ENCODE measurements around the gene ITPKB.

Gene ITPKB

DNA sequence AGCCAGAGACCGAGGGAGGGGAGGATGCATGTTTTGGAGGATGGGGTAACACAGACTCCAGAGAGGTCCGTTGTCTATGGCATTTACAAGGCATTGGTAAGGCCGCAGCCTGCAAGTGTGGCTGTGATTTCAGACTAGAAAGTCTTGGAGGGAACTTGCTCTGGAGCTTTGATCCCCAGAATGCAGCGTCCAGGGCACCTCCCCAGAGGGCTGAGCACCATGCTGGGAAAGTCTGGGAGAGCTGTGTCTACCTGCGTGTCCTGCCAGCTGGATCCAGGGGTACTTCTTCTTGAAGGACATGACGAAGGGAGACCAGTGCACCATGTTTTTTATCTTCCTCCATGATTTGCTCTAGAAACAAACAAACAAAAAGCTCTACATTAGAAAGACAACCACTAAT lies 90.7 kb downstream of the ITPKB start:
- no peak overlapping the region for H3K9ac ChIP-seq (ENCODE audit: low read depth, low read length)
- H3K79me2 ChIP-seq (ENCODE audit: insufficient read depth, low read length), result 0 out of 2 replicates have a peak, but pooled peaks cover 7% of the 10 kb centered on the region
- no peaks in the 10 kb centered on the region for H3K9me3 ChIP-seq (ENCODE audit: insufficient read depth, low read length, severe bottlenecking)
- H3K27ac ChIP-seq (ENCODE audit: low read length), result no peak overlapping the region
- TF ChIP-seq EZH2 (IDR thresholded peaks at IDR 0.05; ENCODE audit: borderline replicate concordance, low read depth, low read length, severe bottlenecking), result no peak
- TF ChIP-seq, protein P1, sequence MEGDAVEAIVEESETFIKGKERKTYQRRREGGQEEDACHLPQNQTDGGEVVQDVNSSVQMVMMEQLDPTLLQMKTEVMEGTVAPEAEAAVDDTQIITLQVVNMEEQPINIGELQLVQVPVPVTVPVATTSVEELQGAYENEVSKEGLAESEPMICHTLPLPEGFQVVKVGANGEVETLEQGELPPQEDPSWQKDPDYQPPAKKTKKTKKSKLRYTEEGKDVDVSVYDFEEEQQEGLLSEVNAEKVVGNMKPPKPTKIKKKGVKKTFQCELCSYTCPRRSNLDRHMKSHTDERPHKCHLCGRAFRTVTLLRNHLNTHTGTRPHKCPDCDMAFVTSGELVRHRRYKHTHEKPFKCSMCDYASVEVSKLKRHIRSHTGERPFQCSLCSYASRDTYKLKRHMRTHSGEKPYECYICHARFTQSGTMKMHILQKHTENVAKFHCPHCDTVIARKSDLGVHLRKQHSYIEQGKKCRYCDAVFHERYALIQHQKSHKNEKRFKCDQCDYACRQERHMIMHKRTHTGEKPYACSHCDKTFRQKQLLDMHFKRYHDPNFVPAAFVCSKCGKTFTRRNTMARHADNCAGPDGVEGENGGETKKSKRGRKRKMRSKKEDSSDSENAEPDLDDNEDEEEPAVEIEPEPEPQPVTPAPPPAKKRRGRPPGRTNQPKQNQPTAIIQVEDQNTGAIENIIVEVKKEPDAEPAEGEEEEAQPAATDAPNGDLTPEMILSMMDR (IDR thresholded peaks at IDR 0.05; ENCODE audit: borderline replicate concordance, extremely low read depth, low read length, poor library complexity, severe bottlenecking), result no peak
- H4K20me1 ChIP-seq (ENCODE audit: insufficient read depth, low read length), result peaks cover 30% of the 10 kb centered on the region
- no peaks in the 10 kb centered on the region for H3K27me3 ChIP-seq (ENCODE audit: insufficient read depth, low read length, poor library complexity)
- peaks cover 10% of the 10 kb centered on the region for H3K4me1 ChIP-seq (ENCODE audit: insufficient read depth, low read length)
- ATAC-seq (ENCODE audit: insufficient read depth, low read depth), result no peak
- no peak overlapping the region for H2AFZ ChIP-seq (ENCODE audit: low read depth, low read length)
- peaks cover 58% of the 10 kb centered on the region for H3K36me3 ChIP-seq (ENCODE audit: insufficient read depth, low read length)
- no peak overlapping the region for H3K4me3 ChIP-seq (ENCODE audit: low read depth in 1 of 2, low read length in 2 of 2)
- DNase-seq, result no peak
- H3K4me2 ChIP-seq (ENCODE audit: insufficient read depth, low read length), result no peak overlapping the region

DNA sequence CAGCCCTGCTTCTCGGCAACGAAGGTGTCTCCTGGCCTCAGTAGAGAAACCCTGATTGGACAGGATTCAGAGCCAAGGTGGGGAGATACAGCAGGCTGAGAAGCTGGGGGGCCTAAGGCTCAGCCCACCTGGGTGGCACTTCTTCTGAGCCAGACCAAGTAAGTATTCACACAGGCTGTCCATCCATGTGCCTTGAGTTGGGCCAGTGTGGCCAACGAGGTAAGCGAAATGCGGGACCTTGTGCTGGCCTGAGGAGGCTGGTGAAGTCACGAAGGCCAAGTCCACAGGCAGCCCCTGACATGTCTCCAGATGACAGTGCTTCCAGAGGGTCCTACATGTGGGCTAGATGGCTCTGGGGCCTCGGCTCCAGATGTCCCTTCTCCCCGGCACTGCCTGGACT lies 91.4 kb downstream of the ITPKB start:
- Histone ChIP-seq H3K4me2 (ENCODE audit: insufficient read depth, low read length) (no peak overlapping the region), H3K4me1 (ENCODE audit: insufficient read depth, low read length) (peaks cover 3% of the 10 kb centered on the region), H3K4me3 (ENCODE audit: low read depth in 1 of 2, low read length in 2 of 2) (no peak overlapping the region), H3K9ac (ENCODE audit: low read depth, low read length) (no peak overlapping the region), H2AFZ (ENCODE audit: low read depth, low read length) (no peak overlapping the region), H3K36me3 (ENCODE audit: insufficient read depth, low read length) (peaks cover 60% of the 10 kb centered on the region), H3K27ac (ENCODE audit: low read length) (no peak overlapping the region), H3K79me2 (ENCODE audit: insufficient read depth, low read length) (0 out of 2 replicates have a peak, but pooled peaks cover 7% of the 10 kb centered on the region), H4K20me1 (ENCODE audit: insufficient read depth, low read length) (peaks cover 24% of the 10 kb centered on the region), H3K9me3 (ENCODE audit: insufficient read depth, low read length, severe bottlenecking) (no peaks in the 10 kb centered on the region), H3K27me3 (ENCODE audit: insufficient read depth, low read length, poor library complexity) (no peaks in the 10 kb centered on the region)
- no peak for DNase-seq
- TF ChIP-seq, protein P1 (IDR thresholded peaks at IDR 0.05; ENCODE audit: borderline replicate concordance, extremely low read depth, low read length, poor library complexity, severe bottlenecking), result no peak
- no peak for TF ChIP-seq EZH2 (IDR thresholded peaks at IDR 0.05; ENCODE audit: borderline replicate concordance, low read depth, low read length, severe bottlenecking)
- no peak for ATAC-seq (ENCODE audit: insufficient read depth, low read depth)

DNA sequence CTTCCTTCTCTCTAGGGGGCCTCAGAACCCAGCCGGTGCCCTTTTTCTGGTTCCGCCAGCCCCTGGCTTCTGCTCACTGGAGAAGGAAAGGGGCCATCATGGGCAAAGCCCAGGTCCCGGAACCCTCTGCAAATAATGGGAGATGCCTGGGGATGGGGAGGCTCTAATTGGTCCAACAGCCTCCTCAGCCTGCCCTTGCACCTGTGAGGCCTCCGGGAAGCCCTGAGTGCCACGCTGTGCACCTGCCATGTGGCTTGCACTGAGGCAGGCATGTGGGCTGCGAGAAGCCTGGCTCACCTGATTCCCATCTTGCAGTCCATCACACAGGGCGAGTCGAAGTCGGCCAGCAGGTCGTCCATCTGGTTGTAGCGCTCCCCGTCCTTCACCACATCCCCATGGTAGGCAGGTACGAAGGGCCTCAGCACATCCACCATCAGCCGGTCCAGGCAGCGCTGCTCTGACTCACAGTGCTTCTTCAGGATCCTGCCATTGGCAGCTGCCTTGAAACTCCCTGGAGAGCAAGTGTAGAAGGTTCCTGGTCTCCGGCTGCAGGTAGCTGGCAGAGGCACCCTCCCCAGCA lies 92.1 kb downstream of the ITPKB start:
- Histone ChIP-seq H3K9ac (ENCODE audit: low read depth, low read length) (no peak overlapping the region), H3K4me3 (ENCODE audit: low read depth in 1 of 2, low read length in 2 of 2) (no peak overlapping the region), H3K79me2 (ENCODE audit: insufficient read depth, low read length) (0 out of 2 replicates have a peak, but pooled peaks cover 7% of the 10 kb centered on the region), H3K9me3 (ENCODE audit: insufficient read depth, low read length, severe bottlenecking) (no peaks in the 10 kb centered on the region), H3K27ac (ENCODE audit: low read length) (no peak overlapping the region), H3K36me3 (ENCODE audit: insufficient read depth, low read length) (peaks cover 68% of the 10 kb centered on the region), H4K20me1 (ENCODE audit: insufficient read depth, low read length) (peaks cover 21% of the 10 kb centered on the region; the same call in 1 of the 2 replicates), H3K4me2 (ENCODE audit: insufficient read depth, low read length) (no peak overlapping the region), H3K4me1 (ENCODE audit: insufficient read depth, low read length) (no peaks in the 10 kb centered on the region), H2AFZ (ENCODE audit: low read depth, low read length) (no peak overlapping the region), H3K27me3 (ENCODE audit: insufficient read depth, low read length, poor library complexity) (no peaks in the 10 kb centered on the region)
- DNase-seq, result no peak
- TF ChIP-seq, protein P1 (IDR thresholded peaks at IDR 0.05; ENCODE audit: borderline replicate concordance, extremely low read depth, low read length, poor library complexity, severe bottlenecking), result no peak
- no peak for TF ChIP-seq EZH2 (IDR thresholded peaks at IDR 0.05; ENCODE audit: borderline replicate concordance, low read depth, low read length, severe bottlenecking)
- no peak for ATAC-seq (ENCODE audit: insufficient read depth, low read depth)

Data from DND-41 (cell line).